ENCODE measurements around the gene TMEM106C.

DNA sequence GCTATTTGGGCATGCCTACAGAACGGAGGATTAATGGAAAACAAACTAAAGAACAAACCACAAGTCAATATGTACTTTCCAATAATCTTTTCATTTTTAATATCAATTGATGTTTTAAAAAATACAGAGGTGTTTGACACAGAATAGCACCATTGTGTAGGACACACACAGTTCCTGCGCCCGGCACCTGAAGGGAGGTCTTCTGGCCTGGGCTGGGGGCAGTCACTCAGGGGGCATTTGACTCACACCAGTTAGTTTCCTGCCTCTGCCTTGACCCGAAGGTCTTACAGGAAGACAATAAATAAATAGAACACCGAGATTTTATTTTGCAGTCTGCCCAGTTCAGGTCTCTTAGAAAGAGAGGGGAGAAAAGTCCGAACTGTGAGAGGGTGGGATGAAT lies 9.5 kb downstream of the TMEM106C start:
- no peak for TF ChIP-seq POLR2A (IDR thresholded peaks at IDR 0.05)
- TF ChIP-seq, protein P1, sequence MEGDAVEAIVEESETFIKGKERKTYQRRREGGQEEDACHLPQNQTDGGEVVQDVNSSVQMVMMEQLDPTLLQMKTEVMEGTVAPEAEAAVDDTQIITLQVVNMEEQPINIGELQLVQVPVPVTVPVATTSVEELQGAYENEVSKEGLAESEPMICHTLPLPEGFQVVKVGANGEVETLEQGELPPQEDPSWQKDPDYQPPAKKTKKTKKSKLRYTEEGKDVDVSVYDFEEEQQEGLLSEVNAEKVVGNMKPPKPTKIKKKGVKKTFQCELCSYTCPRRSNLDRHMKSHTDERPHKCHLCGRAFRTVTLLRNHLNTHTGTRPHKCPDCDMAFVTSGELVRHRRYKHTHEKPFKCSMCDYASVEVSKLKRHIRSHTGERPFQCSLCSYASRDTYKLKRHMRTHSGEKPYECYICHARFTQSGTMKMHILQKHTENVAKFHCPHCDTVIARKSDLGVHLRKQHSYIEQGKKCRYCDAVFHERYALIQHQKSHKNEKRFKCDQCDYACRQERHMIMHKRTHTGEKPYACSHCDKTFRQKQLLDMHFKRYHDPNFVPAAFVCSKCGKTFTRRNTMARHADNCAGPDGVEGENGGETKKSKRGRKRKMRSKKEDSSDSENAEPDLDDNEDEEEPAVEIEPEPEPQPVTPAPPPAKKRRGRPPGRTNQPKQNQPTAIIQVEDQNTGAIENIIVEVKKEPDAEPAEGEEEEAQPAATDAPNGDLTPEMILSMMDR (IDR thresholded peaks at IDR 0.05) = no peak

Measured in adrenal gland (tissue), 5 donors.